NT2/D1 (cell line): ENCODE measurements around the gene TTC34.

ENCODE experiments used
- DNase-seq: peaks from one replicate; pipeline ENCODE4 v3.0.0-alpha.2; 2011; ENCODE audit warnings: low read depth, low spot score
- H3K27me3 ChIP-seq: 2 replicates; pipeline ENCODE4 v1.6.0; 2011; ENCODE audit warnings: mild to moderate bottlenecking; ENCODE audit not compliant: insufficient read length, insufficient read depth
- H3K36me3 ChIP-seq: 2 replicates; pipeline ENCODE4 v1.6.1; 2011; ENCODE audit warnings: mild to moderate bottlenecking, low read length, mixed read lengths; ENCODE audit not compliant: insufficient read depth, insufficient read length
- H3K4me1 ChIP-seq: 2 replicates; pipeline ENCODE4 v1.5.1; 2011; ENCODE audit not compliant: insufficient read depth, insufficient read length
- H3K4me3 ChIP-seq: 2 replicates; pipeline ENCODE4 v1.5.1; 2011; ENCODE audit warnings: low read depth; ENCODE audit not compliant: insufficient read length
- H3K9ac ChIP-seq: 2 replicates; pipeline ENCODE4 v1.6.0; 2011; ENCODE audit warnings: low read depth; ENCODE audit not compliant: insufficient read length
- H3K9me3 ChIP-seq: 2 replicates; pipeline ENCODE4 v1.5.1; 2011; ENCODE audit warnings: mild to moderate bottlenecking, low read length; ENCODE audit not compliant: insufficient read depth
- SUZ12 ChIP-seq: IDR thresholded peaks from 2 replicates; pipeline ENCODE4 v1.6.1; 2011; ENCODE audit not compliant: insufficient read length, insufficient read depth; ENCODE audit errors: extremely low read depth
- YY1 ChIP-seq: IDR thresholded peaks from 2 replicates; pipeline ENCODE4 v1.6.1; 2011; ENCODE audit not compliant: insufficient read length, insufficient read depth
- ZNF274 ChIP-seq: IDR thresholded peaks from 2 replicates; pipeline ENCODE4 v1.6.1; 2011; ENCODE audit warnings: mild to moderate bottlenecking, low read depth, low read length

The TTC34 gene

DNA sequence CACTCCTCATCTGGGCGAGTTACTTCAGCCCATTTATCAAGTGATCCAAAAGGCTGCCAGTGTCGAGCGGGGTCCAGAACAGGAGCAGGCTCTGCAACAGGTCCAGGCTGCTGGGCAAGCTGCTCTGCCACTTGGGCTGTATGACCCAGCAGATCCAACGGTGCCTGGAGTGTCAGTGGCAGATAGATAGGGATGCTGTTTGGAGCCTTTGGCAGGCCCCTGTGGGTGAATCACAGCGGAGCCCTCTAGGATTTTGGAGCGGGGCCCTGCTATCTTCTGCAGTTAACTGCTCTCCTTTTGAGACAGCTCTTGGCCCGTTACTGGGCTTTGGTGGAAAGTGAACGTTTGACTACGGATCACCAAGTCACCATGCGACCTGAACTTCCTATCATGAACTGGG is 176.2 kb downstream of the TTC34 start:
- Histone ChIP-seq H3K9me3 (peaks cover 7% of the 10 kb centered on the region; the same call in 1 of the 2 replicates), H3K9ac (no peak overlapping the region), H3K4me1 (peaks cover 3% of the 10 kb centered on the region), H3K27me3 (peaks cover 44% of the 10 kb centered on the region), H3K36me3 (no peaks in the 10 kb centered on the region), H3K4me3 (no peak overlapping the region)
- TF ChIP-seq YY1 (no peak), SUZ12 (no peak), ZNF274 (no peak)
- DNase-seq, result no peak

DNA sequence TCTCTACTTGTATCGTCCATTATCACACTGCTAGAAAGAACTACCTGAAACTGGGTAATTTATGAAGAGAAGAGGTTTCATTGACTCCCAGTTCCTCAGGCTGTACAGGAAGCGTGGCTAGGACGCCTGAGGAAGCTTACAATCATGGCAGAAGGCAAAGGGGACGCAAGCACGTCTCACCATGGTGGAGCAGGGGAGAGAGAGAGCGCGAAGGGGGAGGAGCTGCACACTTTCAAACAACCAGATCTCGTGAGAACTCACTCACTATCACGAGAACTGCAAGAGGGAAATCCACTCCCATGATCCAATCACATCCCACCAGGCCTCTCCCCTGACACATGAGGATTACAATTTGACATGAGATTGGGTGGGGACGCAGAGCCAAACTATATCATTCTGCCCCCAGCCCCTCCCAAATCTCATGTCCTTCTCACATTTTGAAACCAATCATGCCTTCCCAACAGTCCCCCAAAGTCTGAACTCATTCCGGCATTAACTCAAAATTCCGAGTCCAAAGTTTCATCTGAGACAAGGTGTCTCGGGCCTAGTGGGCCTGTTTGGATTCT is 176.7 kb downstream of the TTC34 start:
- TF ChIP-seq ZNF274 (no peak), SUZ12 (no peak), YY1 (no peak)
- no peak for DNase-seq
- peaks cover 39% of the 10 kb centered on the region for H3K27me3 ChIP-seq
- no peaks in the 10 kb centered on the region for H3K36me3 ChIP-seq
- no peak overlapping the region for H3K4me3 ChIP-seq
- peaks cover 3% of the 10 kb centered on the region for H3K4me1 ChIP-seq
- H3K9me3 ChIP-seq, result peaks cover 12% of the 10 kb centered on the region; the same call in 1 of the 2 replicates
- H3K9ac ChIP-seq, result no peak overlapping the region

DNA sequence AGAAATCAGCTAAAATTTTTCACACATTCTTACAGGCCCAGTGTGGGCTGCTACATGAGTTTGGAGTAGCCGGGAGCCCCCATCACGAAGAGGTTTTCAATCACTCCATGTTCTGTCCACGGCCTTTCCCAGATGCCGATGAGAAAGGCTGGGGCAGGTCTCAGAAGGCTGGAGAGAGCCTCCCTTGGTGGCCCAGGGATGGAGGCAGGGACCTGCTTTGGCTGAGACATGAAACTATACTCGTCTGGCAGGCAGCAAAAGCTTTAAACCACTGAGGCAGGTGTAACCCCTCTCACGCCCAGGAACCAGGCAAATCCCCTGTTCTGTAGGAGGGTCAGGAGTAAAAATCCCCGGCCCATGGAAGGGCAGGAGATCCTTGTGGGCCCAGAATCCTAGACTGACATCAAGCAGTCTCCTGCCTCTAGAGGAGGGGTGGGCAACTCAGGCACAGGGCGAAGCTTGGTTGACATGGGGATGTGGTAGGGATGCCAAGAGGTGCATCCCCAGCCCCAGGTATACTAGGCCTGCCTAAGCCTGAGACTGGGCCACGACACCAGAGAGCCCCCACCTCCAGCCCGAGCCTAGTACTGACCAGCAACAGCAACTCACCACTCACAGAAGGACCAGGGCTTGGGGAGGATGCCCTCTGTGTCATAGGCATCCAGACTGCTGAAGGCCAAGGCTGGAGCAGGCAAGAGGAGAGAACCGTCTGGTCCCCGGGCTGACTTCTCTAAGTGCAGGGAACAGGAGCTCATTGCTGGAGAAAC is 177.7 kb downstream of the TTC34 start:
- Histone ChIP-seq H3K4me3 (no peak overlapping the region), H3K27me3 (peaks cover 28% of the 10 kb centered on the region), H3K36me3 (no peaks in the 10 kb centered on the region), H3K9ac (no peak overlapping the region), H3K9me3 (peaks cover 14% of the 10 kb centered on the region; the same call in 1 of the 2 replicates), H3K4me1 (peaks cover 3% of the 10 kb centered on the region)
- DNase-seq, result no peak
- TF ChIP-seq ZNF274 (no peak), SUZ12 (no peak)

DNA sequence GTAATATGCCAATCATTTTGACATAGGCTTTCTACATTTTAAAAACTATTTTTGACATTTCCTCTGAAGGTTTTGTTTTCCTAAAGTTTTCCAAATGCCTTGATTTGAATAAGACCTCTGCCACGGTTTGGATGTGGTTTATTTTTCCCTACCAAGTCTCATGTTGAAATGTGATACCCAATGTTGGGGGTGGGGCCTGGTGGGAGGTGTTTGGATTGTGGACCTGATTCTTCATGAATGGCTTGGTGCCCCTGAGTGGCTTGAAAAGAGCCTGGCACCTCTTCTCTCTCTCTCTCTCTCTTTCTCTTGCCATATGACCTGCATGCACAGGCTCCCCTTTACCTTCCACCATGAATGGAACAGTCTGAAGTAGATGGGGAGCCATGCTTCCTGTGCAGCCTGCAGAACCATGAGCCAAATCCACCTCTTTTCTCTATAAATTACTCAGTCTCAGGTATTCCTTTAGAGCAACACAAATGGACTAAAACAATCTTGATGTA is 183.5 kb downstream of the TTC34 start:
- no peaks in the 10 kb centered on the region for H3K27me3 ChIP-seq
- H3K4me3 ChIP-seq, result no peak overlapping the region
- no peak overlapping the region for H3K9ac ChIP-seq
- no peak for DNase-seq
- peaks cover 2% of the 10 kb centered on the region for H3K4me1 ChIP-seq
- no peak for TF ChIP-seq ZNF274
- TF ChIP-seq SUZ12, result no peak
- TF ChIP-seq YY1, result no peak
- no peaks in the 10 kb centered on the region for H3K36me3 ChIP-seq
- H3K9me3 ChIP-seq, result peaks cover 14% of the 10 kb centered on the region; the same call in 1 of the 2 replicates

DNA sequence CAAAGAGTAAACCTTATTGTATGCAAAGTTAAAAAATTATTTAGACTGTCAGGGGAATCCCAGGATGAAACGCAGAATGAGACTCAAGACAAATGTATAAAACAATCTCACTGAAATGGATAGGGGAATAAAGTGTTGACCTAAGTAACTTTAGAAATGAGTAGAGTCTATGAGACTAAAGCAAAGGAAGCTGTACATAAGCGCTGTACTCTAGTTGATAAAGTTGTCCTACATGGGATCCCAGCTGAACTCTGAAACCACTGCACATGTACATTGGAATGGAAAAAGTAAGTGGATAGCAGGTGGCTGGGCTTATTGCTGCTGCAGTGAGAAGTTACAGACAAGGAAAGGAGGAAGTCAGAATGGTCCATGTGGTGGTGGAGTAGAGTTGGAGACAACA is 187.3 kb downstream of the TTC34 start:
- H3K36me3 ChIP-seq, result no peaks in the 10 kb centered on the region
- peaks cover 9% of the 10 kb centered on the region for H3K4me1 ChIP-seq
- H3K4me3 ChIP-seq, result no peak overlapping the region
- TF ChIP-seq SUZ12 (no peak), ZNF274 (no peak), YY1 (no peak)
- H3K9me3 ChIP-seq, result no peaks in the 10 kb centered on the region
- peaks cover 6% of the 10 kb centered on the region for H3K27me3 ChIP-seq
- no peak overlapping the region for H3K9ac ChIP-seq
- no peak for DNase-seq

DNA sequence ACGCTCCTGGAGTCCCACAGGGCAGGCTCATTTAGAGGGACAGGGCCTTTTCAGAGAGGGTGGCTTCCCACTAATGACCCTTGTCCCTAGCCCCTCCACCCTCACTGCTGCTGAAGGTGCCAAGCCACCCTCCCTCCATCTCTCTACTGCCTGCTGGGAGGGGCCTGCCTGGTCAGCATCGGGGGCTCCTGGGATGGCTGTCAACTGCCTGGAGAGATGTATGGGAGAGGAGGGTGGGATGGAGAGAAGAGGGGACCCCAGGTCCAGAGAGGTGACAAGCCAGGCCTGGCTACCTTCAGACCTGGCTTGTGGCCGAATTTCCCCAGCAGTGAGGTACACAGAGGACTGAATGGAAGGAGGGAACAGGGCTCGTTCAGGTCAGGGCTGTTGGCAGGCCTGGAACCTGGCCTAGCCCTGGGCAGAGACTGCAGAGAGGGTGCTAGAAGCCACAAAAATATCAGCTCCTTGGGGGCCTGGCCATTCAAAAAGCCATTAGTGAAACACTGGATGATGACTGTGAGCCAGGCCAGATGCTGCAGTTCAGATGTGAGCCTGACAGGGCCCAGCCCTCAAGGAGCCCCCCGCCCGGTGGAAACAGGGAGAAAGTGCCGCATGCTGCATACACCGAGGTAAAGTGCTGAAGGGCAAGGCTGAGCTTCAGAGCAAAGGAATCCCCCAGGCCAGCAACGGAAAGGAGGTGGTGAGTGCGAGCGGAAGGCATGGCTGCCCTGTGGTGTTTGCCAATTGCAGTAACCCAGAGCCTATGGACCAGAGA is 188.7 kb downstream of the TTC34 start:
- Histone ChIP-seq H3K4me3 (no peak overlapping the region), H3K27me3 (peaks cover 10% of the 10 kb centered on the region), H3K36me3 (no peaks in the 10 kb centered on the region), H3K4me1 (peaks cover 9% of the 10 kb centered on the region), H3K9ac (no peak overlapping the region), H3K9me3 (no peaks in the 10 kb centered on the region)
- TF ChIP-seq ZNF274 (no peak), YY1 (no peak), SUZ12 (no peak)
- DNase-seq, result no peak
